Renal cortical epithelial cell (primary cell): ENCODE data around the gene PRAMEF11. TPM values are rescaled to one million over a fixed set of nuclear protein-coding genes. Genes with fewer than 3 reads are reported as not detected.

Source experiments
- total RNA-seq: library from RNA; depleted of rRNA; stranded (reverse); fragments of >200 nt; gene quantifications from 2 replicates; pipeline ENCODE4 v1.2.3, GENCODE V29; 2014

The PRAMEF11 gene
- total RNA-seq, 1 donor from 2014 or later: not detected

Other genes with a start within 250 kb of the PRAMEF11 start
- 28.9 and 66.2 TPM in 2 replicates for gene DHRS3, start 213.2 kb downstream of the PRAMEF11 start, total RNA-seq
- gene AADACL4, start 187.3 kb downstream of the PRAMEF11 start, total RNA-seq: not detected in 2 replicates
- gene AADACL3, start 115.3 kb downstream of the PRAMEF11 start, total RNA-seq: not detected in 2 replicates
- gene CFAP107, start 85.2 kb downstream of the PRAMEF11 start, total RNA-seq: not detected in 2 replicates
- gene PRAMEF12, start 57.7 kb downstream of the PRAMEF11 start, total RNA-seq: not detected in 2 replicates
- 0.10 TPM in 1 of 2 replicates, not detected in the other for gene PRAMEF1, start 40.0 kb downstream of the PRAMEF11 start, total RNA-seq
- gene HNRNPCL1, start 17.3 kb upstream of the PRAMEF11 start, total RNA-seq: not detected in 2 replicates
- gene PRAMEF2, start 25.7 kb upstream of the PRAMEF11 start, total RNA-seq: not detected in 2 replicates
- gene PRAMEF4, start 54.8 kb upstream of the PRAMEF11 start, total RNA-seq: not detected in 2 replicates
- gene PRAMEF10, start 66.9 kb upstream of the PRAMEF11 start, total RNA-seq: not detected in 2 replicates
- not detected in 2 replicates for gene PRAMEF7, start 85.2 kb upstream of the PRAMEF11 start, total RNA-seq
- not detected in 2 replicates for gene PRAMEF6, start 116.2 kb upstream of the PRAMEF11 start, total RNA-seq
- gene PRAMEF27, start 225.2 kb upstream of the PRAMEF11 start, total RNA-seq: not detected in 2 replicates
- gene HNRNPCL3, start 229.4 kb upstream of the PRAMEF11 start, total RNA-seq: not detected in 2 replicates
- gene PRAMEF25, start 239.4 kb upstream of the PRAMEF11 start, total RNA-seq: not detected in 2 replicates